HEK293 (cell line): ENCODE measurements around the gene APBB2.
"Not testable (repeated sequence)": the region's sequence is repeated elsewhere in the genome, so short reads cannot be mapped to it uniquely, and the experiment has no call there.

Source experiments
- YY1 ChIP-seq: fragments of 450-650 bp; formaldehyde crosslinking; IDR thresholded peaks from 2 replicates; pipeline ENCODE4 v1.5.1; 2018; ENCODE audit warnings: missing biosample characterization, missing genetic modification characterization
- ZBTB17 ChIP-seq: fragments of 450-650 bp; formaldehyde crosslinking; IDR thresholded peaks from 2 replicates; pipeline ENCODE4 v1.5.1; 2016; ENCODE audit warnings: missing biosample characterization, missing genetic modification characterization
- ZFP3 ChIP-seq: fragments of 450-650 bp; formaldehyde crosslinking; IDR thresholded peaks from 2 replicates; pipeline ENCODE4 v1.5.1; 2016; ENCODE audit warnings: low read depth, missing biosample characterization, missing genetic modification characterization
- ZIC2 ChIP-seq: fragments of 450-650 bp; formaldehyde crosslinking; IDR thresholded peaks from 2 replicates; pipeline ENCODE4 v1.5.1; 2016; ENCODE audit warnings: missing biosample characterization, missing genetic modification characterization
- ZNF184 ChIP-seq: fragments of 450-650 bp; IDR thresholded peaks from 2 replicates; pipeline ENCODE4 v1.5.1; 2018; ENCODE audit warnings: missing biosample characterization, mild to moderate bottlenecking, missing genetic modification characterization
- ZNF214 ChIP-seq: fragments of 450-650 bp; formaldehyde crosslinking; IDR thresholded peaks from 2 replicates; pipeline ENCODE4 v1.5.1; 2017; ENCODE audit warnings: missing biosample characterization, mild to moderate bottlenecking, missing genetic modification characterization, borderline replicate concordance
- ZNF292 ChIP-seq: fragments of 450-650 bp; formaldehyde crosslinking; IDR thresholded peaks from 2 replicates; pipeline ENCODE4 v1.5.1; 2016; ENCODE audit warnings: low read depth, missing biosample characterization, missing genetic modification characterization, borderline replicate concordance
- ZNF529 ChIP-seq: fragments of 450-650 bp; formaldehyde crosslinking; IDR thresholded peaks from 2 replicates; pipeline ENCODE4 v1.5.1; 2017; ENCODE audit warnings: missing genetic modification characterization, missing biosample characterization; ENCODE audit not compliant: insufficient replicate concordance
- ZNF544 ChIP-seq: fragments of 450-650 bp; formaldehyde crosslinking; IDR thresholded peaks from 2 replicates; pipeline ENCODE4 v1.5.0; 2017; ENCODE audit warnings: missing biosample characterization, missing genetic modification characterization
- ZNF664 ChIP-seq: fragments of 450-650 bp; formaldehyde crosslinking; IDR thresholded peaks from 2 replicates; pipeline ENCODE4 v1.5.1; 2016; ENCODE audit warnings: missing biosample characterization, missing genetic modification characterization
- ZNF747 ChIP-seq: fragments of 450-650 bp; formaldehyde crosslinking; IDR thresholded peaks from 2 replicates; pipeline ENCODE4 v1.5.1; 2016; ENCODE audit warnings: missing biosample characterization, missing genetic modification characterization
- TF ChIP-seq, protein P1 (sequence below): fragments of 450-650 bp; formaldehyde crosslinking; IDR thresholded peaks from 2 replicates; pipeline ENCODE4 v1.5.1; 2016; ENCODE audit warnings: missing biosample characterization, missing genetic modification characterization
- TF ChIP-seq, protein P2 (sequence below): fragments of 450-650 bp; formaldehyde crosslinking; IDR thresholded peaks from 2 replicates; pipeline ENCODE4 v1.5.1; 2017; ENCODE audit warnings: missing biosample characterization, missing genetic modification characterization
- TF ChIP-seq, protein P3 (sequence below): fragments of 450-650 bp; IDR thresholded peaks from 2 replicates; pipeline ENCODE4 v1.5.1; 2018; ENCODE audit warnings: missing biosample characterization, mild to moderate bottlenecking, missing genetic modification characterization

GRCh38 chr4:40817157-40817556 lies 397.2 kb downstream of the APBB2 start:
- not testable (repeated sequence) for TF ChIP-seq ZIC2 (tag by site-specific recombination); ZNF747 (tag by site-specific recombination); ZNF292; ZNF529 (tag by site-specific recombination); ZNF544; YY1; ZNF664 (tag by site-specific recombination); ZBTB17 (tag by site-specific recombination); ZFP3; ZNF214 (tag by site-specific recombination); ZNF184 (tag by site-specific recombination)
- TF ChIP-seq, protein P1, sequence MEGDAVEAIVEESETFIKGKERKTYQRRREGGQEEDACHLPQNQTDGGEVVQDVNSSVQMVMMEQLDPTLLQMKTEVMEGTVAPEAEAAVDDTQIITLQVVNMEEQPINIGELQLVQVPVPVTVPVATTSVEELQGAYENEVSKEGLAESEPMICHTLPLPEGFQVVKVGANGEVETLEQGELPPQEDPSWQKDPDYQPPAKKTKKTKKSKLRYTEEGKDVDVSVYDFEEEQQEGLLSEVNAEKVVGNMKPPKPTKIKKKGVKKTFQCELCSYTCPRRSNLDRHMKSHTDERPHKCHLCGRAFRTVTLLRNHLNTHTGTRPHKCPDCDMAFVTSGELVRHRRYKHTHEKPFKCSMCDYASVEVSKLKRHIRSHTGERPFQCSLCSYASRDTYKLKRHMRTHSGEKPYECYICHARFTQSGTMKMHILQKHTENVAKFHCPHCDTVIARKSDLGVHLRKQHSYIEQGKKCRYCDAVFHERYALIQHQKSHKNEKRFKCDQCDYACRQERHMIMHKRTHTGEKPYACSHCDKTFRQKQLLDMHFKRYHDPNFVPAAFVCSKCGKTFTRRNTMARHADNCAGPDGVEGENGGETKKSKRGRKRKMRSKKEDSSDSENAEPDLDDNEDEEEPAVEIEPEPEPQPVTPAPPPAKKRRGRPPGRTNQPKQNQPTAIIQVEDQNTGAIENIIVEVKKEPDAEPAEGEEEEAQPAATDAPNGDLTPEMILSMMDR (tag by site-specific recombination), result not testable (repeated sequence)
- TF ChIP-seq, protein P2, sequence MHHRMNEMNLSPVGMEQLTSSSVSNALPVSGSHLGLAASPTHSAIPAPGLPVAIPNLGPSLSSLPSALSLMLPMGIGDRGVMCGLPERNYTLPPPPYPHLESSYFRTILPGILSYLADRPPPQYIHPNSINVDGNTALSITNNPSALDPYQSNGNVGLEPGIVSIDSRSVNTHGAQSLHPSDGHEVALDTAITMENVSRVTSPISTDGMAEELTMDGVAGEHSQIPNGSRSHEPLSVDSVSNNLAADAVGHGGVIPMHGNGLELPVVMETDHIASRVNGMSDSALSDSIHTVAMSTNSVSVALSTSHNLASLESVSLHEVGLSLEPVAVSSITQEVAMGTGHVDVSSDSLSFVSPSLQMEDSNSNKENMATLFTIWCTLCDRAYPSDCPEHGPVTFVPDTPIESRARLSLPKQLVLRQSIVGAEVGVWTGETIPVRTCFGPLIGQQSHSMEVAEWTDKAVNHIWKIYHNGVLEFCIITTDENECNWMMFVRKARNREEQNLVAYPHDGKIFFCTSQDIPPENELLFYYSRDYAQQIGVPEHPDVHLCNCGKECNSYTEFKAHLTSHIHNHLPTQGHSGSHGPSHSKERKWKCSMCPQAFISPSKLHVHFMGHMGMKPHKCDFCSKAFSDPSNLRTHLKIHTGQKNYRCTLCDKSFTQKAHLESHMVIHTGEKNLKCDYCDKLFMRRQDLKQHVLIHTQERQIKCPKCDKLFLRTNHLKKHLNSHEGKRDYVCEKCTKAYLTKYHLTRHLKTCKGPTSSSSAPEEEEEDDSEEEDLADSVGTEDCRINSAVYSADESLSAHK, result not testable (repeated sequence)
- TF ChIP-seq, protein P3, sequence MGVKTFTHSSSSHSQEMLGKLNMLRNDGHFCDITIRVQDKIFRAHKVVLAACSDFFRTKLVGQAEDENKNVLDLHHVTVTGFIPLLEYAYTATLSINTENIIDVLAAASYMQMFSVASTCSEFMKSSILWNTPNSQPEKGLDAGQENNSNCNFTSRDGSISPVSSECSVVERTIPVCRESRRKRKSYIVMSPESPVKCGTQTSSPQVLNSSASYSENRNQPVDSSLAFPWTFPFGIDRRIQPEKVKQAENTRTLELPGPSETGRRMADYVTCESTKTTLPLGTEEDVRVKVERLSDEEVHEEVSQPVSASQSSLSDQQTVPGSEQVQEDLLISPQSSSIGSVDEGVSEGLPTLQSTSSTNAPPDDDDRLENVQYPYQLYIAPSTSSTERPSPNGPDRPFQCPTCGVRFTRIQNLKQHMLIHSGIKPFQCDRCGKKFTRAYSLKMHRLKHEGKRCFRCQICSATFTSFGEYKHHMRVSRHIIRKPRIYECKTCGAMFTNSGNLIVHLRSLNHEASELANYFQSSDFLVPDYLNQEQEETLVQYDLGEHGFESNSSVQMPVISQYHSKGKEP (tag by site-specific recombination), result not testable (repeated sequence)
